HG03521 (cell line): ENCODE measurements around the gene LBH.
A peak's percentile ranks its signal among the peaks of the same experiment; 100 is the strongest.

Experiments used
- ATAC-seq: cut with Tn5 transposase; IDR thresholded peaks from one replicate; pipeline ENCODE4 v1.9.1; 2021; ENCODE audit warnings: mild to moderate bottlenecking, moderate library complexity; ENCODE audit not compliant: unreplicated experiment

Gene LBH

DNA sequence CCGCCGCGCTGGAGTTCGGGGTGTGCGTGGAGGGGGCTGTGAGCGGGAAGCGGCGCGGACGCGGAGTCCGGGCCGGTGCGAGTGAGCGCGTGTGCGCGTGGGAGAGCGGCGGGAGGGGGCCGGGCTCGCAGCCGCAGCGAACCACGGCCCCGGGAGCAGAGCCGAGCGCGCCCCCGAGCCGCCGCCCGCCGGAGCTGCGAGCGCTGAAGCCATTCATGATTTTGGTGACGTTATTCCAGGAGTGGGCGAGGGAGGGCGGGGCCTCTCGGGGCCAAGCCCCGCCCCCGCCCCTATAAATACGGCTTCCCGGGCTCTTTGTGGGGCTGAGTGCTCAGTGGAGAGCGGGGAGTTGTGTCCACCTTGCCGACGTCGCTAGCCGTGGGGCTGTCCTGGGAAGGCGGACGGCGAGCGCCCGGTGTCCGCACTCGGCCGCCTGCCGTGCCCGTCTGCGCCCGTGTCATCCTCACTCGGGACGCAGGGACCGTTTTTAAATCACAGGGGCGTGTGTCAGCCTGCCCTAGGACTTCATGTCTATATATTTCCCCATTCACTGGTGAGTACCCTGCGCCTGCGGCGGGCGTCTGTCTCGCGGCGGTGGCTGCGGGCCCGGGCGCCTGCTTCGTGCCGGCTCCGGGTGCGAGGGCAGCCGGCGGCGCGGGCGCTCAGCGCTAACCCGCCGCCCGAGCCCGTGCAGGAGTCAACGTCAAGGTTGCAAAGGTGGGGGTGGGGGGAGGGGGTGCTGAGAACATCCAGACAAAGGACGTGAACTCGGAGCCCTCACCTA lies at the start of gene LBH:
TSS of gene LBH (plus strand) at position 323 of the 784 bp plus-strand sequence. CDS start at position 528, 205 bp downstream.
- ATAC-seq = peak; percentile 34

GRCh38 chr2:30184035-30184434 lies 47.3 kb upstream of the LBH start:
- no peak for ATAC-seq

GRCh38 chr2:30185178-30185577 lies 46.2 kb upstream of the LBH start:
- ATAC-seq = no peak

GRCh38 chr2:30188292-30188691 lies 43.0 kb upstream of the LBH start:
- no peak for ATAC-seq

DNA sequence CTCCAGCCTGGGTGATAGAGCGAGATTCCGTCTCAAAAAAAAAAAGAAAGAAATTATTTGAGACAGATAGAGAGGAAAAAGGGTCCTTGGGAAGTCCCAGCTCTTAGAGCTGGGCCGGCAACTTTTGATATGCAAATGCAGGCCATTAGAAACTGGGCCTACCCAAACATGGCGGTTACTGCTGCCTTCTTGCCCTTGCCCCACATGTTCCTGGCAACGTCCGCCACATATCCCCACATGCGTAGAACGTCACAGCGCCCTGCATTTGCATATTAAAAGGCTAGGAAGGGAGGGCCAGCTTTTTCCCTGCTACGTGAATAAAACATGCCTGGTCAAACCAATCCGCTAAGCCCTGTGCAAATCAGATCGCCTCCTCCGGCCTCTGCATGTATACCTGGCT lies 40.7 kb upstream of the LBH start:
- ATAC-seq = no peak

DNA sequence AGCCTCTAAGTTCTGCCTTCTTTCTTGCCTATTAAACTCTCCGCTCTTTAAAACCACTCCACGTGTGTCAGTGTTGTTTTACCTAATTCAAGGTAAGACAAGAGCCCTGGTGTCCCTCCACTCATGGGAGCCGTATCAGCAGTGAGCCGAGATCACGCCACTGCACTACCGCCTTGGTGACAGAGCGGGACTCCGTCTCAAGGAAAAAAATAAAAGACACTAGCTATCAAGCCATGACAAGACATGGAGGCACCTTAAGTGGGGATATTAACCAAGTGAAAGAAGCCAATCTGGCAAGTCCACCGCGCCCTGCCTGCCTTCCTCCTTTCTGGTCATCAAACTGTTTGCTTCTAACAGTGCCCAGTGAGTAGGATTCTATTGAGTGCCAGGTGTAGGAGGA lies 40.2 kb upstream of the LBH start:
- no peak for ATAC-seq

GRCh38 chr2:30191819-30192271 lies 39.5 kb upstream of the LBH start:
- no peak for ATAC-seq

DNA sequence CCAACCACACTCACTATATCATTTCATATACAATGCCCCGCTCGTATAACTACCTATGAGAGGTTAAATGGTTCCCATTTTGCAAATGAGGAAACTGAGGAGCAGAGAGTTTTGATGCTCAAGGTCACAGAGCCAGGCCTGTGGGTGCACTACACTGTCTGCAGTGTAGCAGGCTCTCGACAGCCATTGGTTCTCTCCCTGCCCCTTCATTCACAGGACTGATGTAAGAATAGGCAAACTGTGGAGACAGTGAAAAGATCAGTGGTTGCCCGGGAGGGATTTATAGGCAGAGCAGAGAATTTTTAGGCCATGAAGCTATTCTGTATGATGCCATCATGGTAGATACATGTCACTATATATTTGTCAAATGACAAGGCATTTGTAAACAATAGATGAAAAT lies 39.0 kb upstream of the LBH start:
- no peak for ATAC-seq

GRCh38 chr2:30193104-30193681 lies 38.1 kb upstream of the LBH start:
- no peak for ATAC-seq

- no peak for ATAC-seq
These were observed 36.9 kb upstream of the LBH start for GRCh38 chr2:30194421-30194820.

DNA sequence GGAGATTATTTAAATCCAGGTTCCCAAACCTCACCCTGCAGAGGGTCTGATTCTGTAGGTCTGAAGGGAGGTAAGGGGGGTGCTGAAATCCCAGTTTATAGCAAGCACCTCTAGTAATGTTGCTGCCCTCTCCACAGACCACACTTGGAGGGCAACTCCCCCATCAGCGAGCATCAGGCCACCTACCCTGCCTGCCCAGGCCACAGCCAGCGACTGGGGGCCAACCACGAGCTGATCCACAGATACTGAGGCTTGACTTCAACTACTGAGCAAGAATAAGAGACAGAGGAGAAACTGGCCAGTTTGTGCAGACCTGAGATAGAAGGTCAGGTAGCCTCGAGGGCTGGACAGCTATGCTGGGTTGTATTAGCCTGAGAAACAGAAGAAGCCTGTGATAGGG lies 36.3 kb upstream of the LBH start:
- no peak for ATAC-seq

DNA sequence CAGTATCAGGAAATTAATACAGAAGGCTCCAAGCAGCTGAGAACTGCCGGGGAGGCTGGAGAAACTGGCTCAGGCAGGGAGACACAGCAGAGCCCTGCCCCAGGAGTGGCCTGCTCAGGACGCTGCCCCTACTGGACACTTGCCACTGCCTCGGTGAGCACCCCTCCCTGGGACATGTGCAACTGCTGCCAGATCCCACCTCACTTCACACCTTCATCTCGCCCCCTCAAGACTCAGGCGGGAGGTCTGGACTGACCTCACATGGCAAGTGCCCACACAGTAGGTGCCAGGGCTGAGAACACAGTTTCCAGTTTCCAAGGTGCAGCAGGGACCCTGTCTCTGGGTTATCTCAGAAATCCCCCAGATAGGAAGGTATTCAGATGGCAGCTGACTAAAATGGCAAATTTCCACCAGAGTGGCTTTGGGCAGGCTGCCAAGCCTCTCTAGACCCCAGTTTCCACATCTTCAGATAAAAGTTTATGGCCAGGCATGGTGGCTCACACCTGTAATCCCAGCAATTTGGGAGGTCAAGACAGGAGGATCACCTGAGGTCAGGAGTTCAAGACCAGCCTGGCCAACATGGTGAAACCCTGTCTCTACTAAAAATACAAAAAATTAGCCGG lies 33.7 kb upstream of the LBH start:
- no peak for ATAC-seq

- ATAC-seq = no peak
These were observed 29.3 kb upstream of the LBH start for GRCh38 chr2:30201990-30202389.

GRCh38 chr2:30203156-30203555 lies 28.2 kb upstream of the LBH start:
- ATAC-seq = no peak

DNA sequence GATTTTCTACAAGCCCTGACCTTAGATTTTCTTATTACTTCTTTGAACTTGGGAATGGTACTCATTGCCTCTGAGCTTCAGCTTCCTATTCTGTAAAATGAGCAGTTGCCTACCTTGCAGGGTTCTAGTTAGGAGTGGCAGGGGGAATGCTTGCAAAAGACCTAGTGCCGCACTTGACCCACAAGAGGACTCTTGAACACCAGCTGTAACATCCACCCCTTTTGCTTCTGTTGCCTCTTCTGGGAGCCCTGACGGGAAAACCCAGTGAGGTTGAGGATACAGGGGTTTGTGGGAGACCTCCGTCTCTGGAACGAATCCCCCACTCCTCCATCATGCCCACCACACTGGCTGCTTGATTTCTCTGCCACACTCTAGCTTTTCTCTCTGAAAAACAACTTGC lies 27.1 kb upstream of the LBH start:
- no peak for ATAC-seq

GRCh38 chr2:30205456-30205855 lies 25.9 kb upstream of the LBH start:
- no peak for ATAC-seq

DNA sequence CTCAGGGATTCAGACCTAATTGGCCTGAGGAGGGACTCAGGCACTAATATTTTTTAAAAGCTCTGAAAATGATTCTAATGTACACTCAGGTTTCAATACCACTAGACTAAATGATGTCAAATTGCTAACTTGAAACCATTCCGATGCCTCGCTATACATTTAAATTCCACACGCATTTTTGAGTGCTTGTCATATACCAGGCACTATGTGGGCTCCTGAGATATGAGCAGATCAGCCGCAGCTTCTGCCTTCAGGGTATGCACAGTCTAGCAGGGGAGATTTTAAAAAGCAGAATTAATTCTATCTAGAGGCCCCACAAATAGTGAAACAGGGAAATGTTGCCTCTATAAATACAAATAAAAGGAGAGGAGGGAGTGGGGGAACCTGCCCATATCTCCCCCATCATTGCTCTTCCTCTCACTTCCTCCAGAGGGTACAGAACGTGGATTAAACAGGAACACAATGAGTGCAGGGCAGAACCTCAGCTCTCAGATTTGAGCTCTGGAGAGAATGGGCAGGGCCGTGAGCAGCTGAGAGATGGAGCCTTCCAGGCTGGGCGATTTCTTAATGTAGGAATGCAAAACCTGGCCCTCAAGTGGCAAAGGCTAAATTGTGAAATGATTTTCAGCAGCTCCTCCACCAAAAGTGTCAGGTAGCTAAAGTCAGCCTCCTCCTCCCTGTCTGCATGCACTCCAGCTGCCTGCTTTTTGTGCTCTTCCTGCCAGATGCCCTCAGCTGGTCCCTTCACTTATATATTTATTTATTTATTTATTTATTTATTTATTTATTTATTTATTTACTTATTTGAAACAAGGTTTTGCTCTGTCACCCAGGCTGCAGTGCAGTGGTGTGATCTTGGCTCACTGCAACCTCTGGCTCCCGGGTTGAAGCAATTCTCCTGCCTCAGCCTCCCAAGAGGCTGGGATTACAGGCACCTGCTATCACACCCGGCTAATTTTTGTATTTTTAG lies 24.6 kb upstream of the LBH start:
- no peak for ATAC-seq

DNA sequence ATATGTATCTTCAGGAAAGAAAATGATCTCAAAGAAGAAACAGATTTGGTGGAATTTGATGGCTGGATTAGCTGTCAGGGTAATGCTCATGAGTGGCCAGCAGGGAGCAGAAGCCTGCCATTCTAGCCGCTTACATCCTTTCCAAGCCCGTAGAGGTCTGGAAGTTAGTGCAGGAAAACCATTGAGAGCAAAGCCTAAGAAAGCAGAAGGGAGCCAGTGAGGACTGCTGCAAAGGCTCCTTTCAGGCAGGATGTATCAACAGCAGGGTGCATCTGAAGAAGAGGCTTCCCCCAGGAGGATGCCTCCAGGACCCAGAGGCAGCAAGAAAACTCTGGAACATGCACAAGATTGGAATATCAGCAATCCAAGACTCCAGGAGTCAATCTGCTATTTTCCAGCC lies 22.9 kb upstream of the LBH start:
- ATAC-seq = no peak

DNA sequence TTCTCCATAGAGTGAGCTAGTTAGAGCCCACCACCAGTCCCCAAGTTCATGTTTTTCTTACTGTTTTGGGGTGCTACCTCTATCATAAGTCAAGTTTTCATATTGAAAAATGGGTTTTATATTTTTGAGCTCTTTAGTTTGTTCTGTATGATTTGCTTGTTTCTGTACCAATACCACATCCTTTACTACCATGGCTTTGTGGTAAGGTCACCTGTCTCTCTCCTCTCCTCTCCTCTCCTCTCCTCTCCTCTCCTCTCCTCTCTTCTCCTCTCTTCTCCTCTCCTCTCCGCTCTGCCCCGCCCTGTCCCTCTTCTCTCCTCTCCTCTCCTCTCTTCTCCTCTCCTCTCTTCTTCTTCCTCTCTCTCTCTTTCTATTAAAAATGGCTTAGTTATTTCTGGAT lies 22.1 kb upstream of the LBH start:
- ATAC-seq = no peak

DNA sequence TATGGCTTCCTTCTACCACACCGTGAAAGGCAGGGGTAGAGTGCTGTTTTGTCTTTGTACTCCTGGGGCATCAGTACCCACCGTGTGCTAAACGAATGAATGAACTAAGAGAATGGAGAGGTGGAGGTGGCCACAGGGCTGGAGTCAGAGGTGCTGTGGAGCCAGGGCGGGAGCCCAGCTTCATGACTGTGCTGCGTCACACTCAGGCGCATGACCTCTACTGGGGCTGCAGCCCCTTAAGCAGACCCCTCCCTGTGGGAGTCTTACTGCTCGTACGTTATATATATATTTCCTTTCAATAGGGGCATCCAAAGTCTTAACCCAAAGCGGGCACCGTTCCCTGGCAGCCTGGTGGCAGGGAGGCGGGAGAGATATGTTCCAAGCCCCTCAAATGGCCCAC lies 18.0 kb upstream of the LBH start:
- no peak for ATAC-seq

DNA sequence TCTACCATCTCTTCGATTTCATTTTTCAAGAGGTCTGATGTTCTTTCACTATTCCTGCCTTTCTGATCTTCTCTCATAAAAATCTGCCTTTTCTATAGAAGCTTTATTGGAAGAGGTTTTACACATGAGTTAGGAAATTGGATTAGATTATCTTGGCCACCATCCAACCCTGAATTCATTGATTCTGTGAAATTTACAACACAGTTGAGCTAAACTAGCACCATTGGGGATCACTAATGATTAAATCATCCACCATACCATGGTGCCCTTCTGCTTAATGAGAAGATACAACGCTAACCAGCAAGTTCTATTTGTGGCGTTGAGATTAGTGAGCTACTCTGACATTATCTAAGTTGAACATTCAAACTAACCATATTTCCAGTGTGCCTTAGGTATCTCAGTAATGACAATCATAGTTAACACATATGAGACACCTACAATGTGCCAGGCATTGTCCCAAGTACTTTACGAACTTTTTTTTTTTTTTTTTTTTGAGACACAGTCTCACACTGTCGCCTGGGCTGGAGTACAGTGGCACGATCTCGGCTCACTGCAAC lies 17.3 kb upstream of the LBH start:
- no peak for ATAC-seq
